GM19099 (cell line): Measurements from ENCODE around the gene ANKRD45.

Source experiments
- POLR2A ChIP-seq: IDR thresholded peaks from 3 replicates; pipeline ENCODE4 v1.6.1; 2011; ENCODE audit warnings: low read depth; ENCODE audit not compliant: insufficient read length; ENCODE audit errors: extremely low read depth

Gene ANKRD45, protein sequence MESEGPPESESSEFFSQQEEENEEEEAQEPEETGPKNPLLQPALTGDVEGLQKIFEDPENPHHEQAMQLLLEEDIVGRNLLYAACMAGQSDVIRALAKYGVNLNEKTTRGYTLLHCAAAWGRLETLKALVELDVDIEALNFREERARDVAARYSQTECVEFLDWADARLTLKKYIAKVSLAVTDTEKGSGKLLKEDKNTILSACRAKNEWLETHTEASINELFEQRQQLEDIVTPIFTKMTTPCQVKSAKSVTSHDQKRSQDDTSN

DNA sequence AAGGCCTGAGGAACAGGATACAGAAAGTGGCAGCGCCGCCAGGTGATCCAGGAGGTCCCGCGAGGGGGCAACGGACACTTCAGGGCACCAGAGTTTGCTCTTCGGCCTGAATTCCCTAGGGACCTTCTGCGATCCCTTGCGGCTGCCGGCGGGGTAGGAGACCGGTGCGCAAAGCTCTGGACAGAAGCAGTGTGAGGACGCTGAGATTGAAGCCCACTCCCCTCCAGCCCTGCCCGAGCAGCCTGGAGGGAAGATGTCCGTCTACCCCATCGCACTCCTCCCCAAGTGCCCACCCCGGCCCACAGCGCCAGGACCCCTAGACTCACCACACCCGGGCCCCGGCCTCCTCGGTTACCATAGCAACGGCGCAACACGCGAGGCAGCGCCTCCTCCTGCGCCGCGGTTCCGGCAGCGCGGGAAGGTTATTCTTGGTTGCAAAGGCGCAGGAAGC lies at the start of gene ANKRD45:
ANKRD45 (minus strand) TSS at position 361 of the 451 bp plus-strand sequence. CDS start 10,433 bp downstream, outside the sequence.
- no peak for TF ChIP-seq POLR2A

- TF ChIP-seq POLR2A: no peak
Measured at GRCh38 chr1:173717238-173717637, 47.6 kb upstream of the ANKRD45 start.

DNA sequence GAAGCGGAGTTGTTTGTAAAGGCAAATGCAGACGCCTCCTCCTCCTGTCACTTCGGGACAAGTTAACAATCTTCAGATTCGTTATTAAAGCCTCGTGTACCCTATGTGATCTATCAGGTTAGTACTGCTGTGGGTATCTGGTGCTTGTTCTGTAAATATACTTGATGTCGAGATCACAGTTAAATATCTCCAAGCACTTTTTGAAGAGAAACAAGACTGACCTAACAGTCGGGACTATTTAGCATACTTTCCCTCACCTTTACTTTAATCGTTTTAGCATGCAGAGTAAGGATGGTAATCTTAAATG lies 45.8 kb upstream of the ANKRD45 start:
- no peak for TF ChIP-seq POLR2A

DNA sequence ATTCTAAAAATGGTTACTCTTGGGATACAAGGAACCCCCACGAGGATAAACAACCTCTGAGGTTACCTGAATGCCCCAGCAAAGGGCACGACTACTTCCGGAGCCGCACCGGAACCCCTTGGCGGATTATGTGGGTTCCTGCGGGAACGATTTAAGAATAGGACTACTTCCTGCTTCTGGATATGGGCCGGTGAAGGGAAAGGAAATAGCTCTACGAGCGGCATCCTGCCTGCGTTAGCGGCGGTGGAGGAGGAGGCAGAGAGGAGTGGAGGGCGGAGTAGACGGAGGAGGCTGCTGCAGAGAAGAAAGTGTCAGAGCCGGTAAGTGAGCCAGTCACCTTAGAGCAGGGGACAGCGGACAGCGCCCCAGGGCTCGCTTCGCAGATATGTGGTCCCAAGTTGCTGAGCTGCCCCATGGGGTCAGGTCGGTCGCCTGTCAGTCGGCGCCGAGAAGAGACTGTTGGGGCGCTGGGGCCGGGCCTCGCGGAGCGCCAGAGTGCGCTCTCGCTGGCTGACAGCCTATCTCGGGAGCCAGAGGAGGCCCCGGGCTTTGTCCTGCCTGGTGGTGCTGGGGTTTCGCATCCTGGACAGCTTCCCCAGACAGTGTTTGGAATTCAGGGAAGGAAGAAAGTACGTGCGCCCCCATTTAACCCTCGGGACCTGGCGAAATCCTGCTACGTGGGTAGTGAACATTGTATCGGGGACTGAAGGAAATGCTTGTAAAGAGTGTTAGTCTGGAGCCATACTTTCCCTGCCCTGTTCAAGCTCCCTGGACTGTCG lies 45.3 kb upstream of the ANKRD45 start, which contains the start of gene KLHL20:
KLHL20 (plus strand) TSS at position 223 of the 779 bp plus-strand sequence. CDS start 1,063 bp downstream, outside the sequence.
- TF ChIP-seq POLR2A: peak; percentile 90

DNA sequence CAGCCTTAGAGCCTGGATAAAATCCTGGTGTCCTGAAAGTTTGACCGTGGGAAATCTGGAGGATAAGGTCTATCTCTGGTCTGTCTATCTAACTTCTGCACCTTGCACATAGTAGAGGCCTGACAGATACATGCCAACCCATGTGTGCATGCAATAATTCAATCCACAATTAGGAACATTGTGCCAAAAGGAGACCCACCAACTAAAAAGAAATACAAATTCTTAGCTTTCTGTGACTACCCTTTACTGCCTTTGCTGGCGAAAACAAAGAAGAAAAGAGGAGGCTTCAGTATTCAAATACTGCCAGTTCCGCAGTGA lies 44.7 kb upstream of the ANKRD45 start:
- no peak for TF ChIP-seq POLR2A

GRCh38 chr1:173708787-173709186 lies 39.1 kb upstream of the ANKRD45 start:
- no peak for TF ChIP-seq POLR2A

DNA sequence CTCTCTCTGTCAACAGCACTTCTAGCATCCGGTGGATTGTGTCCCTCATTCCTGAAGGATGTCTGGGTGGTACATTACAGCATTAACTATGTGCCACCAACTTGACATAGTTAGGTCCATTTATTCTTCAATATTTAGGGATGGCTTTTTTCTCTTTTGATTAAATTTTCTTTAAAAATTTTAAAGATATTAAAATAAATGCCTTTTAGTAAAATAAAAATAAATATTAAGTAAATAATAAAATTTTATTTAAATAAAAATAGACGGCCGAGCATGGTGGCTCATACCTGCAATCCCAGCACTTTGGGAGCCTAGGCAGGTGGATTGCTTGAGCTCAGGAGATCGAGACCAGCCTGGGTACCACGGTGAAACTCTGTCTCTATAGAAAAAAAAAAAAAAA lies 35.5 kb upstream of the ANKRD45 start:
- no peak for TF ChIP-seq POLR2A

GRCh38 chr1:173702736-173703135 lies 33.1 kb upstream of the ANKRD45 start:
- no peak for TF ChIP-seq POLR2A

- TF ChIP-seq POLR2A: no peak
Measured at GRCh38 chr1:173693238-173693637, 23.6 kb upstream of the ANKRD45 start.

DNA sequence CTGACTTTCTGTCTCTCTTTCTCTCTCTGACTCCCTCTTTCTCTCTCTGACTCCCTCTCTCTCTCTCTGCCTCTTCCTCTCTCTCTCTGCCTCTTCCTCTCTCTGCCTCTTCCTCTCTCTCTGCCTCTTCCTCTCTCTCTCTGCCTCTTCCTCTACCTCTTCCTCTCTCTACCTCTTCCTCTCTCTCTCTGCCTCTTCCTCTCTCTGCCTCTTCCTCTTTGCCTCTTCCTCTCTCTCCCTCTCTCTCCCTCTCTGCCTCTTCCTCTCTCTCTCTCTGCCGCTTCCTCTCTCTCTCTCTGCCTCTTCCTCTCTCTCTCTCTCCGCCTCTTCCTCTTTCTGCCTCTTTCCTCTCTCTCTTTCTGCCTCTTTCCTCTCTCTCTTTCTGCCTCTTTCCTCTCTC lies 18.6 kb upstream of the ANKRD45 start:
- no peak for TF ChIP-seq POLR2A

DNA sequence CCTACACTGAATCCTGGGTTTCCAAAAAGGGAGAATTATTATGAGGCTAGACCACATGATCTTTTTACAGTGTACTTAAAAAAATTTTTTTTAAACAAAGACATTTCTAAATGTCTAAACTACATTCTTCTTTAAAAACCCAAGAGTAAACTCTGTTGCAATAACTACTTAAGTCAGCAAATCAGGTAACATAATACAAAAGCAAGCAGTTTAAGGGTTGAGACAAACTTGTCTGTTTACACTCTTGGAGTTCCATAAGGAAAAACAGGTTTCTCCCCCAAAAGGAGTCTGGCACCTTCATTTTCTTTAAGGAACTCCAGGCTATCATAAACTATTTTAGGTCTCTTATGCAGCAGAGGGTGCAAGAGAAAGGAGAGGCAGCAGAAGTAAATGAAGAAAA lies 12.5 kb upstream of the ANKRD45 start:
- no peak for TF ChIP-seq POLR2A

DNA sequence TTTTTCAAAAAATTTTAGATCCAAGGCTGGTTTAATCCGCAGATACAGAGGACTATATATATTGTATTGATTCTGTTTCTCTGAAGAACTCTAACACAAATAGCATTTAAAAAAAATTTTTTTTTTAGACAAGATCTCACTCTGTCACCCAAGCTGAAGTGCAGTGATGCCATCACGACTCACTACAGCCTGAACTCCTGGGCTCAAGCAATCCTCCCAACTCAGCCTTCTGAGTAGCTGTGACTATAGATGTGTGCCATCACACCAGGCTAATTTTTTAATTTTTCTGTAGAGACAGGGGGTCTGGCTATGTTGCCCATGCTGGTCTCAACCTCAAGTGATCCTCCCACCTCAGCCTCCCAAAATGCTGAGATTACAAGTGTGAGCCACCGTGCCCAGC lies 3.0 kb downstream of the ANKRD45 start:
- no peak for TF ChIP-seq POLR2A

DNA sequence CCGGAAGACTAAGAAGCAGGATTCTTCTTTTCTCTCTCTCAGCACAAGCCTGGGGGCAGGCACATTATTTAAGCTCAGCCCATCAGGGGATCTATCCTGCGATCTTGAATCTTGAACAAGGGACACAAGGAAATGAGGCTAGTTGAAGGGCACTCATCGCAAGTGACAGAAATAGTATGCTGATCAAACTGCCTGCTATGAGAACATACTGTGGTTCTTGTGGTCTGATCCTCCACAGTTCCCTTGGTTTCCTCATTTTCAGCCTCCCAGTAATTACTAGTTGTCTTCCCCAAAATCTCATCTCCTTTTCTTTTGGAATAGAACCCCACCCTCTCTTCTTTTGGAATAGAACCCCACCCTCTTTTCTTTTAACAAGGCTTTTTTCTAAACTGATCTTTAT lies 6.5 kb downstream of the ANKRD45 start:
- no peak for TF ChIP-seq POLR2A

DNA sequence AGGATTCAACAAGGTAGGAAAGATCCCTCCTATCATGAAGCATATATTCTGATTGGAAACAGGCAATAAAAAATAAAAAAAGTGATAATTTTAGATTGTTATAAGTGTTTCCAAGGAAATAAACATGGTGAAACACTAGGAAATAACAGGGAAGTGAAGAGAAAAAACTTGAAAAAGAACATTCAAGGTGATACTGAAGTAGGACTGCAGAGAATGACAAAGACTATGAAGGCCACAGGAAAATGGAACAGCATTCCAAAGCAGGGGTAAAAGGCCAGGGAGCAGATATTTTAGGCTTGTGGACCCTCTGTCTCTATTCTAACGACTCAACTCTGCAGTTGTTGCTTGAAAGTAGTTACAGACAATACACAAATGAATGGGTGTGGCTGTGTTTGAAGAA lies 7.9 kb downstream of the ANKRD45 start:
- no peak for TF ChIP-seq POLR2A

GRCh38 chr1:173661271-173661670 lies 8.4 kb downstream of the ANKRD45 start:
- TF ChIP-seq POLR2A: no peak

GRCh38 chr1:173660306-173660705 lies 9.3 kb downstream of the ANKRD45 start:
- TF ChIP-seq POLR2A: no peak
